ENCODE measurements around the gene MAPK11.
A peak's percentile ranks its signal among the peaks of the same experiment; 100 is the strongest.

MAPK11 gene

DNA sequence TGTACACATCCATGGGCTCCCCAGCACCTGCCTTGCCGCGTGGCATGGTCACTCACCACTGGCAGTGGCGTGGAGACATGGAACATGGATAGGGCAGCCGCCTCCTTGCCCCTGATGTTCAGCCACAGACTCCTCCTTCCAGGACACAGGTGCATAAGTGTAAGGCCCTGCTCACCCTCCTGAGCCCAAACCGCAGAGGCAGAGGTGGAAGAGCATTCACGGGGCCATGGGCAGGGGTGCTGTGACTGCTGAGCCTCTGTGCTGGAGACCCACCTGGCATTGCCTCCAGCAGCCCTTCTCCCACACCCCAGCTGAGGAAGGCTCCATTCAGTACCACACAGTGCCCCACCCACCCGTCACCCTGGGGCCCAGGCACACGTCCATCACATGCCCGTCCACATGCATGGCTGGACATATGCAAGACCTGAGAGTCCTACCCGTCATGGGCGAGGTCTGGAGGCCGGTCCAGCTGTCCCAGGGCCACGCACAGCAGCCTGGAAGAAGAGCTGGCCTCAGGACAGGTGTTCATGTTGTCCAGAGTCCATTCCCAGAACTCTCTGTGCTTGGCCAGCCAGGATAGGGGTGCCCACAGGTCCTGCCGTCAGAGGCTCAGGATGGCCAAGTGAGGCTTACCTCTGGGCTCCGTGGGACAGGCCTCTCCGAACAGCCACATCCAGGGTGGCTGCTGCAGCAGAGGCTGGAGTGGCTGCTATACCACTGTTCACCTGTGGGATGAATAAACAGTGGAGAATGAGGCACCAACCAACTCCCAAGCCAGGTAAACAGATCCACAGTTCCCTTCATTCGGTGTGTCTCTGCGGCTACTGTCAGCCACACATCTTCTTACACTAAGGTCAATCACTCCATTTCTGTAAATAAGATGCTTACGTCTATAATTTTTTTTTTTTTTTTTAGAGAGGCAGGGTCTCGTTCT is 23.7 kb downstream of the MAPK11 start:
- DNase-seq, result no peak

GRCh38 chr22:50245214-50246072 is 24.7 kb downstream of the MAPK11 start:
- no peak for DNase-seq

- peak; percentile 53 to 85 for DNase-seq
Observed at GRCh38 chr22:50244420-50245213, 25.6 kb downstream of the MAPK11 start, which contains the start of gene TUBGCP6. TUBGCP6 (minus strand) TSS chr22:50245023; CDS start chr22:50244459, 564 bp downstream.

- DNase-seq, result no peak
Observed at GRCh38 chr22:50243685-50244419, 26.3 kb downstream of the MAPK11 start.

DNA sequence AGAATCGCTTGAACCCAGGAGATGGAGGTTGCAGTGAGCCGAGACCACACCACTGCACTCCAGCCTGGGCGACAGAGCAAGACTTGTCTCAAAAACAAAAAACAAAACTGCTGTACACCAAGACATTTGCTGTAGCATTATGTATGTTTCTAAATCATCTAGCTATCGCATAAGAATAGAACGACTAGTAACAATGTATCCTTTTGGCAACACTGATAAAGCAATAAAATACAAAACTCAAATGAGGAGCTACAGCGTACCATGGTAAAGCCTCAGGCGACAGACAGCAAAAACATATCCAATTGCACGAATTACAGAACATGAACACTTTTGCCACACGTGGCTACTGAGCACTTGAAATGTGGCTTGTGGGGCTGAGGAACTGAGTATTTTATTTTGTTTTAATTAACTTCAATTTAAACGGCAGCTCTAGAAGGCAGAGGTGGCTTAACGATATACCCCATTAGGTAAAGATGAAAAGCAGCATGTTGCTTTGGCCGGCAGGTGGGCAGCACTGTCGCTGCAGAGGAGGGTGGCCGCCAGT is 27.7 kb downstream of the MAPK11 start:
- DNase-seq, result no peak

GRCh38 chr22:50238755-50239154 is 31.4 kb downstream of the MAPK11 start:
- no peak for DNase-seq

GRCh38 chr22:50236731-50237409 is 33.3 kb downstream of the MAPK11 start:
- DNase-seq, result peak in 1 of 2 experiments; percentile 18

- DNase-seq, result no peak
Observed at GRCh38 chr22:50233223-50233622, 37.0 kb downstream of the MAPK11 start.

DNA sequence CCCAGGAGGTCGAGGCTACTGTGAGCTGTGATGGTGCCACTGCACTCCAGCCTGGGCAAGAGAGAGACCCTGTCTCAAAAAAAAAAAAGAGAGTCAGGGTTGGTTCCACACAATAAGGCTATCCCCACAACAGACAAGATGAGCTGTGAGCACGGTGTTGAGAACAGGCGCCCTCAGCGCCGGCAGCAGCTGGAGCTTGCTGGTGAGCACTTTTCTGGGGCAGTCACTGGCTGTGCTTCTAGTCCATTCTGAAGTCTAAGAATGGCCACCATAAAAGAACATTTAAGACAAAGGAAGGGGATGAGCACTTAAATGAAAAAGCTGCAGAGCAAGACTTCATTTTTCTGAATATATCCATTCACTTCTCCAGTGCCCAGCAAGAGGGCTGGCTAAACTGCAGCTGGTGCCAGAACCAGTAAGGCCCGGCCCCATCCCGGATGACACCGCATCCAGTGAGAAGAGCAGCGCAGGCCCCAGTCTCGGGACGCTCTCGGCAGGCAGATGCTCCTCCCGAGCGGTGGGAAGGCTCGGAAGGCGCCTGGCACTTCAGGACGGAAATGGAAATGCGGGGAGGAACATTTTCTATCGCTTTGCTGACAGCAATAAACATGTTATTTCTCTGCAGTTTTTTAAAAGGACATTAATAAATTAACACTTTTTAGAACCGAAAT is 37.6 kb downstream of the MAPK11 start:
- no peak for DNase-seq

DNA sequence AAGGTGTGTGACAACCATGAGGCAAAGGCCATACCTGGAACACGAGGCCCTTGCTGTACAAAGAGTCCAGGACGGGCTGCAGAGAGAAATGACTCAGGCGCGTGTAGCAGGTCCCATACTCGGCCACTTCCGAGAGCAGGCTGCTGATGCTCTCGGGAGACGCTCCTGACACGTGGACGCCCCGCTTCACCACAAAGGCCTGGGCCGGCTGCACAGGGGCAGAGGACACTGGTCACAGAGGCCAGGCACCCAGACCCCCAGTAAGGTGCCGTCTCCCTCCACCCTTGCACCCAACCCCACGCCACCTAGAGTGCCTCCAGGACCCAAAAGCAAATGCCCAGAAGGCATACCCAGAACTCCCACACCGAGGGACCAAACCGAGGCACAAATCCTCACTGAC is 40.8 kb downstream of the MAPK11 start:
- no peak for DNase-seq

- no peak for DNase-seq
Observed at GRCh38 chr22:50228366-50228765, 41.8 kb downstream of the MAPK11 start.

- no peak for DNase-seq
Observed at GRCh38 chr22:50227579-50228215, 42.5 kb downstream of the MAPK11 start.

DNA sequence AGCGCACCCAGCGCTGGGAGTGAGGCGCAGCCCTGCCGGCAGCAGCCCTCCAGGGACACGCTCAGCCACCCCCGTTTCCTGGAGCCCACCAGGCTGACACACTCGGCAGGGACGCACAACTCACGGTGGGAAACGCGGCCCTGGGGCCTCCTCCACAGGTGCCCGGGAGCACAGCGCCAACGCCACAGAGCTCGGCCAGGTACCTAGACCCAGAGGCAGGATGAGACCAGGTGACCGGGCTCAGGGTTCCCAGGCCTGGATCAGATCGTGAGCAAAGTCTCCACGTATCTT is 43.4 kb downstream of the MAPK11 start:
- DNase-seq, result no peak

DNA sequence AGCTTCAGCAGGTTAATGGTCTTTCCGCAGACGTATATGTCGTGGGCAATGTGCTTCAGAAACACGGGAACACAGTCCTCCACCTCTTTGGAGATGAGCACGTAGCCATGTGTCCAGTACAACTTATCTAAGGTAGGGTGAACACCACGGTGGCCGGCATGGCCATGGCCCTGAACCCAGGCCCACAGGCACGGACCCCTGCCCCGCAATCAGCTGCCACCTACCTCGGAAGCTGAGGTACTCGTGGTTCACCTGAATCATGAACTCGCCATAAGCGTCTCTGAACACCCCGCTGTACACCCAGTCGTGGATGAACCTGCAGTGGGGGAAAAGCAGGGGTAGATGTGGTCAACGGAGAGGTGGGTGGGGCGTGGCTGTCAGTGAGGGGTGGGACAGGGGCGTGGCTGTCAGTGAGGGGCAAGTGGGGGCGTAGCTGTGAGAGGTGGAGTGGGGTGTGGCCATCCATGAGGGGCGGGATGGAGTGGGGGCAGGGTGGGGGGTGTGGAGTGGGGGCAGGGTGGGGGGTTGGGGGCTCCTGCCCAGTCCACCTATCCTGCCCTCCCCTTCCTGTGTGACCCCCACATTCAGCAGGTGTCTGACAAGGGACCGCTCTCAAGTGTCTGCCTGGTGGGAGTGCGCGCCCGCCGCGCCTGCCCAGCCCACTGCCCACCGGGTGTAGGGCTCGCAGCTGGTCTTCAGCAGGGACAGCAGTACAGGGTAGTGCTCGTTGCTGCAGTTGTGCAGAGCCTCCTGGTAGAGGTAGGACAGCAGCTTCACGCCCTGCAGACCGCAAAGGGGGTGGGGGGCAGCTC is 43.9 kb downstream of the MAPK11 start:
- no peak for DNase-seq

DNA sequence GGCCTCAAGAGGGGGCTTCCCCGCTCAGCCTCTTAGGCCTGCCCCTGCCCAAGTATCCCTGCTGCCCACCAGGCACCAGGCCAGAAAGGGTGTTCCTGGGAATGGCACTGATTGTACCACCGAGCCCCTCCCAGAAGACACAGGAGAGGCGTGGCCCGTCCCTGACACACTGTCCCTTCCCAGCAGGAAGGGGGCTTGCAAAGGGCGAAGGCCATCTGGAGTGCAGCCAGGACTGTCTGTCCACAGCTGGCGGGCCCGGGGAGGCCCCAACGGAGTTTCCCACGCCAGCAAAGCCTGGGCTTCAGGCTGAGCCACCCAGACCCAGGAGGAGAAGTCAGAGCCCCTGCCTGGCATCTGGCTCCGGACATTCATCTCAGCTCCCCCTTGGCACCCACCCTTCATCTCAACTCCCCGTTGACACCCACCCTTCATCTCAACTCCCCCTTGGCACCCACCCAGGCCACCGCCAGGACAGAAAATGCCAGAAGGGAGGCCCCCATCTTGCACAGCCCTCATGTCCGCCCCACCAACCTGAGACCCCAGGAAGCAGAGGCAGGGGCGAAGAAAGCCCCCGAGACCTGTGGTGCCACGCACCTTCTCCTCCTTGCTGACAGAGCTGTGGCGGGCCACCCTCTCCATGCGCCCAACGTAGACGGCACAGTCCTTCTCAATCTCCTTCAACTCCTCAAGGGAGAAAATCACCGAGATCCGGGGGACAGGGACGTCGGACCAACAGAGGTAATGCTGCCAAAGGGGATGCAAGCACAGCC is 44.8 kb downstream of the MAPK11 start:
- DNase-seq, result no peak

- no peak for DNase-seq
Observed at GRCh38 chr22:50224071-50224470, 46.1 kb downstream of the MAPK11 start.

- no peak for DNase-seq
Observed at GRCh38 chr22:50222508-50222907, 47.7 kb downstream of the MAPK11 start.

All from SW 1271 (cell line).